ENCODE data around the gene ADCYAP1.

DNA sequence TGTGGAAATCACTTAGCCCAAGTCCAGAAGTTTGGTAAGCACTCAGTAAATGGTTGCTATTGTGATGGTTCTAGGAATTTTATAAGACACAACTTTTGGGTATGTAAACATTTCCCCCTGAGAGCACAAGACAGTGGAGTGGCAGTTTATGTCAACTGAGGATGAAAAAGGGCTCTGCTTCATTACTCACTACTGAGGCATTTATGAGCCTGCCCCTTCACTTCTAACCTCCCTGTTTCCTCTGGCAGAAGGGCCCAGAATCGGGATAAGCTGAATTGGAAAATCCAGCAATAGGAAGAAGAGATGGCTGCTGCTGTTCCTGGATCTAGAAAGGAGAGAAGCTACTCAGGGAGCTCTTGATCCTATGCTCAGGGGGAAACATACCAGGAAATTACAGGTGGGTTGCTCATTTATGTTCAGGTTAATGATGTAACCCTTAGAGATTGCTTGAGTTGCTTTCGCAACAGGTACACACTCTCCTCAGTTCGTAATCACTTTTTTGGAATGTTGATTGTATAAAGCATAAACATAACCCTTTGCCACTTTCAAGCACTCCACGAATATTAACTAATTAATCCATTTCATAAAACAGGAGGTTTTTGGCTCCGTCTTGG, 46.3 kb downstream of the ADCYAP1 start:
- TF ChIP-seq, protein P1, sequence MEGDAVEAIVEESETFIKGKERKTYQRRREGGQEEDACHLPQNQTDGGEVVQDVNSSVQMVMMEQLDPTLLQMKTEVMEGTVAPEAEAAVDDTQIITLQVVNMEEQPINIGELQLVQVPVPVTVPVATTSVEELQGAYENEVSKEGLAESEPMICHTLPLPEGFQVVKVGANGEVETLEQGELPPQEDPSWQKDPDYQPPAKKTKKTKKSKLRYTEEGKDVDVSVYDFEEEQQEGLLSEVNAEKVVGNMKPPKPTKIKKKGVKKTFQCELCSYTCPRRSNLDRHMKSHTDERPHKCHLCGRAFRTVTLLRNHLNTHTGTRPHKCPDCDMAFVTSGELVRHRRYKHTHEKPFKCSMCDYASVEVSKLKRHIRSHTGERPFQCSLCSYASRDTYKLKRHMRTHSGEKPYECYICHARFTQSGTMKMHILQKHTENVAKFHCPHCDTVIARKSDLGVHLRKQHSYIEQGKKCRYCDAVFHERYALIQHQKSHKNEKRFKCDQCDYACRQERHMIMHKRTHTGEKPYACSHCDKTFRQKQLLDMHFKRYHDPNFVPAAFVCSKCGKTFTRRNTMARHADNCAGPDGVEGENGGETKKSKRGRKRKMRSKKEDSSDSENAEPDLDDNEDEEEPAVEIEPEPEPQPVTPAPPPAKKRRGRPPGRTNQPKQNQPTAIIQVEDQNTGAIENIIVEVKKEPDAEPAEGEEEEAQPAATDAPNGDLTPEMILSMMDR (IDR thresholded peaks at IDR 0.05), result no peak
- TF ChIP-seq POLR2A (IDR thresholded peaks at IDR 0.05), result no peak
- no peak for TF ChIP-seq POLR2AphosphoS5 (IDR thresholded peaks at IDR 0.05; ENCODE audit: insufficient read depth in 1 of 2, low read depth in 1 of 2)

Data from vagina (tissue), 2 donors.